Bronchial epithelial cell (primary cell): ENCODE data around the gene DDX18. TPM values are rescaled to one million over a fixed set of nuclear protein-coding genes. Genes with fewer than 3 reads are reported as not detected.
A peak's percentile ranks its signal among the peaks of the same experiment; 100 is the strongest.

Experiments used
- DNase-seq: peaks from one replicate; pipeline ENCODE4 v3.0.0-alpha.2; 2010; ENCODE audit warnings: low read depth
- FAIRE-seq: peaks from 2 replicates; lab custom pipeline; 2011; peaks lifted over from hg19 to GRCh38; lab: Jason Lieb, UNC
- H3K27me3 ChIP-seq: 2 replicates; pipeline ENCODE4 v1.5.1; 2011; ENCODE audit warnings: low read length; ENCODE audit not compliant: control insufficient read depth, insufficient read depth
- H3K36me3 ChIP-seq: 2 replicates; pipeline ENCODE4 v1.5.1; 2011; ENCODE audit warnings: low read length; ENCODE audit not compliant: control insufficient read depth, insufficient read depth
- H3K4me3 ChIP-seq: 2 replicates; pipeline ENCODE4 v1.5.1; 2011; ENCODE audit warnings: mild to moderate bottlenecking, low read depth, low read length, control low read depth
- CTCF ChIP-seq: IDR thresholded peaks from 2 replicates; pipeline ENCODE4 v1.5.1; 2011; ENCODE audit warnings: mild to moderate bottlenecking, moderate library complexity, low read length, control low read depth, inconsistent platforms; ENCODE audit not compliant: insufficient read depth, severe bottlenecking
- total RNA-seq: library from RNA; depleted of rRNA; stranded (reverse); fragments of >200 nt; gene quantifications from 2 replicates; pipeline ENCODE4 v1.2.1, GENCODE V29; 2014

Gene DDX18
- total RNA-seq, 1 donor from 2014 or later, result 74.8 TPM

- DNase-seq (peak; percentile 52), FAIRE-seq (no peak)
- Histone ChIP-seq H3K36me3 (no peaks in the 10 kb centered on the region), H3K27me3 (no peaks in the 10 kb centered on the region), H3K4me3 (peak overlapping the region; percentile 15)
- TF ChIP-seq CTCF, result peak; percentile 98
Observed at GRCh38 chr2:117835990-117836760, 21.7 kb downstream of the DDX18 start.

DNA sequence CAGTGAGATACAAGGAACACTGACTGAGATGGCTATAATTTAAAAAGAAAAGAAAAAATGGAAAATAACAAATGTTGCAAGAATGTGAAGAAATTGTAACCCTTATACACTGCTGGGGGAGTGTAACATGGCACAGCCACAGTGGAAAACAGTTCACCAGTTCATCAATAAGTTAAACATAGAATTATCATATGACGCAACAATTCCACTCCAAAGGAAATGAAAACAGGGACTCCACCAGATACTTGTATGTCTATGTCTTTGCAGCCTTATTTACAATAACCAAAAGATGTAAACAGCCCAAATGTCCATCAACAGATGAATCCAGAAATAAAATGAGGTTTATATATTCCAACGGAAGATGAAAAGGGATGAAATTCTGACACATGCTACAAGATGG lies 30.8 kb downstream of the DDX18 start:
- no peak overlapping the region for H3K4me3 ChIP-seq
- TF ChIP-seq CTCF, result no peak
- FAIRE-seq (no peak), DNase-seq (no peak)
- H3K27me3 ChIP-seq, result peaks cover 5% of the 10 kb centered on the region
- no peaks in the 10 kb centered on the region for H3K36me3 ChIP-seq

DNA sequence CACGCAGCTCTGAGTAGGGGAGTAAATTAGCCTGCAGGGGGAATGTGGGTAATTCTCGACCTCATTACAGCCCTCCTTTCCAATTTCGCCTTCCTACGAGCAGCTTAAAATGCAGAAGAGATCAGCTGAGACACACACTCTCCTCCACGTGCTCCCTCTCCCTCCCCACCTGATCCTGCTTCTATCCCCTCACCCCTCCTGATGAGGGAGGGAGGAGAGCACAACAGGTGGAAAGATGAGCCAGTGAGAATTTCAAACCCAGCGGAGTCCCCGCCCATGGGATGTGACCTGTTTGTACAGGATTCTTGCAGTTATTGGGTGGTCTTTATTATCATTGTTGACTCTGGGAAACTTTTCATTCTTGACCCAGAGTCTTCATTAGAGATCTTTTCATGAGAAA lies 35.5 kb downstream of the DDX18 start:
- FAIRE-seq, result no peak
- TF ChIP-seq CTCF, result no peak
- no peaks in the 10 kb centered on the region for H3K36me3 ChIP-seq
- no peak for DNase-seq
- H3K27me3 ChIP-seq, result peaks cover 6% of the 10 kb centered on the region
- H3K4me3 ChIP-seq, result no peak overlapping the region

- FAIRE-seq (no peak), DNase-seq (no peak)
- Histone ChIP-seq H3K27me3 (peaks cover 6% of the 10 kb centered on the region), H3K4me3 (no peak overlapping the region), H3K36me3 (no peaks in the 10 kb centered on the region)
- no peak for TF ChIP-seq CTCF
Observed at GRCh38 chr2:117850461-117850860, 36.0 kb downstream of the DDX18 start.

GRCh38 chr2:117851969-117852368 lies 37.5 kb downstream of the DDX18 start:
- no peak for TF ChIP-seq CTCF
- Histone ChIP-seq H3K4me3 (no peak overlapping the region), H3K36me3 (no peaks in the 10 kb centered on the region), H3K27me3 (peaks cover 6% of the 10 kb centered on the region)
- FAIRE-seq, result no peak
- no peak for DNase-seq

DNA sequence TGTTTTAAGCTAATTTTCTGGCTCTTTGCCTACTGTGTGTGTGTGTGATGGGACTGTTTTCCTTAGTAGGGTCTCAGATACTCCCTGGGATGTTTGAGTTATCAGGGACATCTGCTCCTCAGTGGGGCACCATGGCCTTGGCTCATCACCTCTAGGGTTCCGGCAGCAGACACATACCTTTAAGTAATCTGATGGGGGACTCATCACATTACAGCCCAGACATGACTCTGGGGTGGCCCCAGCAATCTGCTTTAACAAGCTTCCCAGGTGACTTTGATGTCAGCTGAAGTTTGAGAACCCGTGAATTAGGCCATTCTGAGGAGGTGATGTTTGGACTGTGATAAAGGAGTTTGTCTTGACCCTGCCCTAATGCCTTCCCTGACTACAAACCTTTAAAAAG lies 38.8 kb downstream of the DDX18 start:
- no peak for FAIRE-seq
- H3K27me3 ChIP-seq, result peaks cover 6% of the 10 kb centered on the region

More for the DNA sequence above, 38.8 kb downstream of the DDX18 start:
- no peak for DNase-seq
- no peak for TF ChIP-seq CTCF
- no peaks in the 10 kb centered on the region for H3K36me3 ChIP-seq
- H3K4me3 ChIP-seq, result no peak overlapping the region
